Mucosa of rectum (tissue), 2 donors: ENCODE data around the gene FTSJ1.

Experiments
- H3K27ac ChIP-seq, 2 donors: one replicate each; pipeline ENCODE4 v1.7.0; 2013; ENCODE audit warnings: inconsistent platforms in 2 of 2, low read depth in 2 of 2, low read length in 2 of 2
- H3K27me3 ChIP-seq, 2 donors: one replicate each; pipeline ENCODE4 v1.7.0; 2013; ENCODE audit warnings: low read length in 2 of 2; ENCODE audit not compliant: control insufficient read depth in 2 of 2, insufficient read depth in 2 of 2
- H3K36me3 ChIP-seq, 2 donors: one replicate each; pipeline ENCODE4 v1.7.0; 2013; ENCODE audit warnings: low read length in 2 of 2; ENCODE audit not compliant: control insufficient read depth in 2 of 2, insufficient read depth in 2 of 2
- H3K4me1 ChIP-seq, 2 donors: one replicate each; pipeline ENCODE4 v1.7.0; 2013; ENCODE audit warnings: low read length in 2 of 2, mild to moderate bottlenecking in 1 of 2; ENCODE audit not compliant: control insufficient read depth in 2 of 2, insufficient read depth in 2 of 2
- H3K4me3 ChIP-seq, 2 donors: one replicate each; pipeline ENCODE4 v1.7.0; 2013; ENCODE audit warnings: low read length in 2 of 2
- H3K9ac ChIP-seq, 2 donors: one replicate each; pipeline ENCODE4 v1.7.0; 2013; ENCODE audit warnings: low read length in 2 of 2, low read depth in 1 of 2, mild to moderate bottlenecking in 1 of 2
- H3K9me3 ChIP-seq, 2 donors: one replicate each; pipeline ENCODE4 v1.7.0; 2013; ENCODE audit warnings: low read length in 2 of 2; ENCODE audit not compliant: control insufficient read depth in 2 of 2
- donor health status: healthy.
- donor health status: Normal muscosa, but diverticular disease.

Gene FTSJ1

DNA sequence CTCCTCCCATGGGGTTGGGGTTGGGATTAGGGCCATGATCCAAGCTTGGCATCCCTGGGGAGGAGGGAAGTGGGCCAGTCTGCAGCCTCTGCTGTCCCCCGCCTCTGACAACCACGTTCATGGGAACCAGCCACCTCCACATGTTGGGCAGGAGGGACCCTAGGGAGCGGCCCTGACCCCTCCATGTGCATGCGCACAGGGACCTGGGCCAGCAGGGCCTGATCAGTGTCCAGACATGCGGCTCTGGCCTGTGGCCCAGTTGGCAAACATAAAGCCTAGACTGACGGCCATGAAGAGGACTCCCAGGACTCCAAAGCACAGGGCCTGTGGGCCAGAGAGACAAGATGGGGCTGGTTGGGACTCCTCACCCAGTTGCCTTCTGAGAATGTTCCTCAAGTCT lies 17.3 kb upstream of the FTSJ1 start:
- Histone ChIP-seq H3K4me3 (no peak overlapping the region), H3K27me3 (no peaks in the 10 kb centered on the region), H3K4me1 (no peaks in the 10 kb centered on the region), H3K36me3 (no peaks in the 10 kb centered on the region), H3K9ac (no peak overlapping the region), H3K9me3 (no peaks in the 10 kb centered on the region), H3K27ac (no peak overlapping the region)

DNA sequence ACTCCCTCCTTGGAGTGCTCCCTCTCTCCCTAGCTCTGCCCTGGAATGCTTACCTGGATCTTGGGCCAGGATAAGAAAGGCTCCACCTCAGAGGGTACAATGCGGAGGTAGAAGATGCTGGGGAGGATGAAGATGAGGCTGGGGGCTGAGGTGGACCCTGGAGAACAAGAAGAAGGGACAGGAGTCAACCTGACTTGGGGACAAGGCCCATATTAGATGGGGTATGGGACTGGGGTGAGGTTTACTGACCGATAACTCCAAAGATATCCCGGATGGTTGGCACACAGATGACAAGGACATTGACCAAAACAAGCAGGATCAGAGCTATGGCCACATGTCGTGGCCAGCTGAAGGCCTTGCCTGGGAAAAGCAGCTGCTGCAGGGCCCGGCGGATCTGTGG lies 16.5 kb upstream of the FTSJ1 start:
- Histone ChIP-seq H3K4me1 (no peaks in the 10 kb centered on the region), H3K27ac (no peak overlapping the region), H3K27me3 (no peaks in the 10 kb centered on the region), H3K9me3 (no peaks in the 10 kb centered on the region), H3K9ac (no peak overlapping the region), H3K36me3 (no peaks in the 10 kb centered on the region), H3K4me3 (no peak overlapping the region)

DNA sequence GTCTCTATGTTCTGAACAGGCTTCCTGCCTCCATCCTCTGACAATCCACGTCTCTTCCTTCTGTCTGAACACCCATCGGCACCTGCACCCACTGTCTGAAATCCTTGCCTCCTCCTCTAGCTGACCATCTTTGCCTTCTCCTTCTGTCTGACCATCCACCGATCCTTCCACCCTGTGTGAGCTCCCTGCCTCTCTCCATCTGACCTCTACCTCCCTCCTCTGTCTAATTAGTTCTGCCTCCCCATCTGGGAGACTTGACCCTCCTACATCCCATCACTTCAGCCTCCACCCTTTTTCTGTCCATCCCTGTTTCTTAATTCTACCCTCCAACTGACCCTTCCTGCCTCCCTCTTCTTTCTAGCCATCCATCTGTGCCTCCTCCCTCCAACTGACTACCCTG lies 16.0 kb upstream of the FTSJ1 start:
- no peaks in the 10 kb centered on the region for H3K36me3 ChIP-seq
- no peaks in the 10 kb centered on the region for H3K27me3 ChIP-seq
- H3K9me3 ChIP-seq, result no peaks in the 10 kb centered on the region
- no peaks in the 10 kb centered on the region for H3K4me1 ChIP-seq
- H3K27ac ChIP-seq, result no peak overlapping the region
- no peak overlapping the region for H3K4me3 ChIP-seq
- H3K9ac ChIP-seq, result no peak overlapping the region

DNA sequence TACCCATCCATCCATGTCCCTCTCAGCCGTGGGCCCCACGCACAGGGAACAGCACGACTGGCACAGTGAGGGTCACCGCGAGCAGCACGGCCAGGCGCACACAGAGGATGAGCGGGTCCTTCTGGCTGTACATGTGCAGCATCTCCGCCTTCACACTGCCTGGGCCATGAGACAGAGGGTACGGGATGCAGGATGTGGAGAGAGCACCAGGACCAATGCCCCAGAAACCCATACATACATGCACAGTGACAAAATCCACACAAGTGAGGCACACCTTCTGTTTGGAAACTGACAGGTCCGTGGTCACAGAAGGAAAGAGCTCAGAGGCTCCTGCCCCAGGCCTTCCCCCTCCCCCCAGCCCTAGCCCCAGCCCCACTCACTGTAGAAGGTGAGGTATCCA lies 15.4 kb upstream of the FTSJ1 start:
- Histone ChIP-seq H3K9ac (no peak overlapping the region), H3K27me3 (no peaks in the 10 kb centered on the region), H3K4me3 (no peak overlapping the region), H3K27ac (no peak overlapping the region), H3K9me3 (no peaks in the 10 kb centered on the region), H3K36me3 (no peaks in the 10 kb centered on the region), H3K4me1 (no peaks in the 10 kb centered on the region)

DNA sequence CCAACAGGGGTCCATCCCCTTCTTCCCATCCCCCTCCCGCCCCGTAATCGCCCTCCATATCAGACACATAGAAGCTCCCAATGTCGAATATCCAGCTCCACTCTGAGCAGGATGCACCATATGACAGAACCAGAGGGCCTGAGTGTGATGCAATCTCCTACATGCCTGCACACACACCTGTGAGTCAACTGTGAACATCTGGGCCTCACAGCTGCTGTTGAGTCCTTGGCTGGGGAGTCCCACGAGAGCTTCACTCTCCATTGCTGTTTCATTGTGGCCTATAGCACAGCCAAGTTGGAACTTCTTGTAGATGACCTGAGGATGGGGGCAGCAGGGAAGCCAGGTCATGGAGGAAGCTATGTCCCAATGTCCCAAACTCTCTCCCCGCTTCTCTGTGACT lies 14.2 kb upstream of the FTSJ1 start:
- H3K4me1 ChIP-seq, result no peaks in the 10 kb centered on the region
- H3K4me3 ChIP-seq, result no peak overlapping the region
- no peaks in the 10 kb centered on the region for H3K9me3 ChIP-seq
- H3K36me3 ChIP-seq, result no peaks in the 10 kb centered on the region
- H3K27me3 ChIP-seq, result no peaks in the 10 kb centered on the region
- no peak overlapping the region for H3K9ac ChIP-seq
- no peak overlapping the region for H3K27ac ChIP-seq

DNA sequence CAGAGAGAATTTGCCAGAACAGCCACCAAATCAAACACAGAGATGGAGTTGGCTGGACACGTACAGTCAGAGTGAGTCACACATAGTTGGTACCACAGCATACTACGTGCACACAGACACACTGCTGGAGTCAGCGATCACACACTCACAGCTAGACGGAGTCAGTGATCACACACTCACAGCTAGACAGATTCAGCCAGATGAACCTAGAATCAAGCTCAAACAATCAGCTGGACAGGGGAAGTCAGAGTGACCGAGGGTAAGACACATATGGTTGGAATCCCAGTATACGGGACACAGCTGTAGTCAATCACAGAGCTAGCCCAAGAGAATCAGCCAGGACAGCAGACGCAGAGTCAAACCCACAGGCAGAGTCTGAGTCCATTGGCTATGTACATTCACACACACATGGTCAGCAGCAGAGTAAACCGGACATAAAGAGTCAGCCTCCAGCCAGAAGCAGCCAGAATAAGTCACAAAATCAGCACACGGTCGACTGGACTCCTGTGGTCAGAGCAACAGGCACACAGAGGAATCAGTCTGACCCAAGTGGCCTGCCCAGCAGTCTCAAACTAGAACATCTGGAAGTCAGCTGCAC lies 10.6 kb upstream of the FTSJ1 start:
- Histone ChIP-seq H3K4me3 (no peak overlapping the region), H3K9me3 (no peaks in the 10 kb centered on the region)

DNA sequence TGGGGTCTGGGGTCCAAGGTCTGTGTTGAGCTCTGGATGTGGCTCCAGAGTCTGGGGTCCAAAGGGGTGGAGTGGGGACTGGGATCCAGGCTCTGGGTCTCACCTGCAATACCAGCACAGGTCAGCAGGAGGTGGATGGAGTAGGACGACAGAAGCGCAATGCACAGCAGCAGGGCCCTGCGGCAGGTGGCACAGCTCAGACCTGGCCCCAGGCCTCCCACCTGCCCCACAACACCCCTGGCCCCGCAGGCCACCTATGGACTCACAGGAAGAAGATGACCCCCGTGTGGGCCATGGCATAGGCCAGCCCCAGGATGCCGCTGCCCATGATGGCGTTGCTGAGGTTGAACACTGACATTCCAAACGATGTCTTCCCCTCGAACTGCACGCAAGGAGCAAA lies 9.3 kb upstream of the FTSJ1 start:
- H3K27ac ChIP-seq, result no peak overlapping the region
- no peaks in the 10 kb centered on the region for H3K27me3 ChIP-seq
- H3K4me3 ChIP-seq, result no peak overlapping the region

More for the DNA sequence above, 10.6 kb upstream of the FTSJ1 start:
- H3K4me1 ChIP-seq, result peaks cover 5 to 6% of the 10 kb centered on the region in 2 donors
- H3K36me3 ChIP-seq, result no peaks in the 10 kb centered on the region
- no peaks in the 10 kb centered on the region for H3K27me3 ChIP-seq
- H3K27ac ChIP-seq, result no peak overlapping the region
- H3K9ac ChIP-seq, result no peak overlapping the region

DNA sequence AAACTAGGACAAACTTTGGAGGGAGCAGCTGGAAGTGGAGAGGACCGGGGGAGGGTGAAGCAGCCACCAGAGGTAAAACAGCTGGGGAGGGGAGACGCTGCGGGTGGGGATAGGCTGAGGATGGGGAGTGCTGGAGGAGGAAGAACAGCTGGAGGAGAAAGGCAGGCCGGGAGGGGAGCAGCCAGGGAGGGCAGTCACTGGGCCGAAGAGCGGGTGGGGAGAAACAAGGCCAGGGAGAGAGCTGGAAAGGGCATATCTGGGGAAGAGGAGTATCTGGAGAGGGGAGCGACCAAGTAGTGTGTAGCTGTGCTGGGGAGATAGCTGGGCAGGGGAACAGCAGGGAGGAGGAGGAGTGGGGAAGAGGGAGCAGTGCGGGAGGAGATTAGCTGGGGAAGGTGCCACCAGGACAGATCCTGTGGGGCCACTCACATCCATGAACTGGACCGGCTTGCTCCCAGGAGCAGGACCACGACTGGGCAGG lies 8.7 kb upstream of the FTSJ1 start:
- Histone ChIP-seq H3K9me3 (no peaks in the 10 kb centered on the region), H3K9ac (peak overlapping the region in 1 of 2 donors; percentile 57), H3K27ac (no peak overlapping the region), H3K4me3 (peak overlapping the region; percentile 65 to 73), H3K36me3 (no peaks in the 10 kb centered on the region), H3K27me3 (no peaks in the 10 kb centered on the region), H3K4me1 (peaks cover 5 to 6% of the 10 kb centered on the region in 2 donors)

More for the DNA sequence above, 9.3 kb upstream of the FTSJ1 start:
- Histone ChIP-seq H3K36me3 (no peaks in the 10 kb centered on the region), H3K9ac (no peak overlapping the region), H3K9me3 (no peaks in the 10 kb centered on the region), H3K4me1 (peaks cover 5 to 6% of the 10 kb centered on the region in 2 donors)

DNA sequence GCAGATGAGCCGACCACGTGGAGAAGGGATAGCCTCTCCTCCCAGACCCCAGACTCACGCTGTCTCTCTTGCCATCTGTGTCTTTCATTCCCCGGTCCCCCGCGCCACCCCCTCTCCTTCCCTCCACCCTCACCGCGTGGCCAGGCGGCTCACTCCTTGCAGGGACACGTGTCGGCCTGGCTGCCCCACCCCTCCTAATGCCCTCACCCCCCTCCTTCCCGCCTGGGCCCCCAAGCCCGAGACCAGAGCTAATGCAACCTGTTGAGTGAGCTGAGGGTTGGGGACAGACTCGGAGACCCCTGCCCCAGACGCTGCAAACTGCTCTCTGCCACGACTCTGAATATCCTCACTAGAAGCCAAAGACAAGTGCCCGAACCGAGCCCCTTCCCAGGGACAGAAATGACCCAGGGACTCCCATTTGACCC lies 7.7 kb upstream of the FTSJ1 start:
- H3K27ac ChIP-seq, result no peak overlapping the region
- H3K9ac ChIP-seq, result peak overlapping the region; percentile 57 to 63
- no peaks in the 10 kb centered on the region for H3K36me3 ChIP-seq
- H3K4me1 ChIP-seq, result peaks cover 5 to 6% of the 10 kb centered on the region in 2 donors
- H3K4me3 ChIP-seq, result peak overlapping the region; percentile 73 to 74
- H3K27me3 ChIP-seq, result no peaks in the 10 kb centered on the region
- no peaks in the 10 kb centered on the region for H3K9me3 ChIP-seq

DNA sequence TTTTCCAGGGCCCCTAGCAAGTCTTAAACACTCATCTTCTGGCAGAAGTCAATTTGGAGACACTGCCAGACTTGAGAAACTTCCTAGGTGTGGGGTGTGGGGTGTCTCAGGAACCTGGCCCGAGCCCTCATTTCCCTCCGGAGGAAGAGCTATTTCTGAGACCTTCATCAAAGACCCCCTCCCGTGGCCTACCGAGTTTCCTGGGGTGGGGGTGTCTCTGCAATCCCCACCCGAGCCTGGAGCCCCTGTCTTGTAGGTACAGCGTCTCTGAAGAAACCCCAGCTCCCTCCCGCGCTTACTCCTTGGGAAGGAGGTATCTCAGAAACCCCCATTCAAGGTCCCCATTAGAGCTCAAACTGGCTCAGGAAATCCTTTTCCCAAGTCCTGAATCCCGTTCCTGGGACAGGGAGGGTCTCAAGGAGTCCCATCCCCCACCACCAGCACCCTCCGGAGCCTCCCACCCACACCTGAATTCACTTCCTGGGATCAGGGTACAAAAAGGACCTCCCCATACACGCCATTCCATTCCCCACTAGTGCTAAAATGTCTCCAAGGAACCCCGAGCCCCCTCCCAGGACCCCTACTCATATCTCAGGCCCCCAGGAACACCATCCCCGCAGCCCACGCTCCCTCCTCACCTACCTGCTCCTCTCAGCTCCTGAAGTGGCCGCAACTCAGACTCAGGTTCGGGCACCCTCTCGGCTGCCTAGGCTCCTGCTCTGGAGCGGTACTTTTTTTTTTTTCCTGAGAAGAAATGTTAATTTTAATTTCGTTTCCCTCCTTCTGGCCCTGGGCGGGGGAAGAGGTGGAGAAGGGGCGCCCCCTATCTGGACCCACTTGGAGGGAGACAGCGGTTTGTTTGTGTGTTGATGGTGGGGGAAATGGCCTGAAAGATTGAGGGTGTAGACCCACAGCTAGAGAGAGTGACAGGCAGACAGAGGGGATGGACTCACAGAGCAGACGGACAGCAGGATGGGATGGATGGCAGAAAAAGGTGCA lies 7.0 kb upstream of the FTSJ1 start:
- Histone ChIP-seq H3K4me3 (peak overlapping the region; percentile 73 to 74), H3K9ac (peak overlapping the region; percentile 57 to 63), H3K4me1 (peaks cover 5 to 6% of the 10 kb centered on the region in 2 donors), H3K27me3 (no peaks in the 10 kb centered on the region), H3K36me3 (no peaks in the 10 kb centered on the region), H3K9me3 (no peaks in the 10 kb centered on the region), H3K27ac (no peak overlapping the region)
